GM12872 (cell line): ENCODE data around the gene SLC46A1.

ENCODE experiments used
- CTCF ChIP-seq: IDR thresholded peaks from 3 replicates; pipeline ENCODE4 v1.5.1; 2011; ENCODE audit warnings: low read depth, mild to moderate bottlenecking, low read length, moderate library complexity; ENCODE audit not compliant: insufficient read depth

SLC46A1 gene

GRCh38 chr17:28372203-28372944 lies 33.6 kb downstream of the SLC46A1 start:
- no peak for TF ChIP-seq CTCF

GRCh38 chr17:28371245-28372202 lies 34.5 kb downstream of the SLC46A1 start, which contains the start of gene SARM1:
Gene SARM1 (plus strand): TSS chr17:28371694. CDS start chr17:28372033, 339 bp downstream.
- no peak for TF ChIP-seq CTCF

GRCh38 chr17:28370744-28371103 lies 35.3 kb downstream of the SLC46A1 start:
- TF ChIP-seq CTCF = no peak

- no peak for TF ChIP-seq CTCF
Measured at GRCh38 chr17:28370035-28370743, 35.8 kb downstream of the SLC46A1 start, which contains the start of gene VTN. Gene VTN (minus strand): TSS chr17:28370307. CDS start chr17:28370203, 104 bp downstream.

- TF ChIP-seq CTCF = no peak
Measured at GRCh38 chr17:28369684-28370034, 36.4 kb downstream of the SLC46A1 start.

GRCh38 chr17:28368915-28369683 lies 36.9 kb downstream of the SLC46A1 start:
- TF ChIP-seq CTCF = no peak
